Mesenteric fat pad (tissue), 1 donor: Measurements from ENCODE around the gene CACNA2D4. TPM values are rescaled to one million over a fixed set of nuclear protein-coding genes. Genes with fewer than 3 reads are reported as not detected.

ENCODE experiments used
- DNase-seq: peaks from one replicate; pipeline ENCODE4 v3.0.0-alpha.2; 2020; ENCODE audit warnings: low spot score
- total RNA-seq: library from RNA; stranded (reverse); fragmentation: NEBNext Ultra II Directional; extraction: Animal tissue kit (Norgen Biotek cat#: 25700); gene quantifications from one replicate; pipeline ENCODE4 v1.2.1, GENCODE V29; 2021
- donor health status: DM: yes; HTN: yes; CAD: no.

CACNA2D4 gene
- total RNA-seq, 1 donor from 2014 or later: 8.8 TPM

- no peak for DNase-seq
Measured at GRCh38 chr12:1873531-1874510, 44.6 kb downstream of the CACNA2D4 start.

- no peak for DNase-seq
Measured at GRCh38 chr12:1872448-1872847, 46.0 kb downstream of the CACNA2D4 start.

- no peak for DNase-seq
Measured at GRCh38 chr12:1872001-1872400, 46.5 kb downstream of the CACNA2D4 start.

- no peak for DNase-seq
Measured at GRCh38 chr12:1870998-1871917, 47.2 kb downstream of the CACNA2D4 start.

- DNase-seq: no peak
Measured at GRCh38 chr12:1870086-1870485, 48.4 kb downstream of the CACNA2D4 start.

- DNase-seq: no peak
Measured at GRCh38 chr12:1869145-1869544, 49.3 kb downstream of the CACNA2D4 start.

GRCh38 chr12:1865284-1865866 lies 53.1 kb downstream of the CACNA2D4 start:
- no peak for DNase-seq

GRCh38 chr12:1864867-1865266 lies 53.6 kb downstream of the CACNA2D4 start:
- no peak for DNase-seq

- no peak for DNase-seq
Measured at GRCh38 chr12:1864456-1864855, 54.0 kb downstream of the CACNA2D4 start.

- peak; percentile 71 for DNase-seq
Measured at GRCh38 chr12:1863823-1864222, 54.6 kb downstream of the CACNA2D4 start.

GRCh38 chr12:1862973-1863372 lies 55.5 kb downstream of the CACNA2D4 start:
- no peak for DNase-seq

GRCh38 chr12:1859643-1860042 lies 58.8 kb downstream of the CACNA2D4 start:
- peak; percentile 49 for DNase-seq

- DNase-seq: peak; percentile 76
Measured at GRCh38 chr12:1858456-1858855, 60.0 kb downstream of the CACNA2D4 start.

- DNase-seq: peak; percentile 64
Measured at GRCh38 chr12:1857821-1858220, 60.6 kb downstream of the CACNA2D4 start.

GRCh38 chr12:1857086-1857485 lies 61.4 kb downstream of the CACNA2D4 start:
- DNase-seq: peak; percentile 43

GRCh38 chr12:1855241-1855640 lies 63.2 kb downstream of the CACNA2D4 start:
- peak; percentile 47 for DNase-seq

- DNase-seq: peak; percentile 78
Measured at GRCh38 chr12:1853716-1854115, 64.7 kb downstream of the CACNA2D4 start.

GRCh38 chr12:1852076-1852475 lies 66.4 kb downstream of the CACNA2D4 start:
- DNase-seq: no peak

- no peak for DNase-seq
Measured at GRCh38 chr12:1851151-1851701, 67.2 kb downstream of the CACNA2D4 start.

- peak; percentile 43 for DNase-seq
Measured at GRCh38 chr12:1848745-1849144, 69.7 kb downstream of the CACNA2D4 start.

GRCh38 chr12:1848146-1848545 lies 70.3 kb downstream of the CACNA2D4 start:
- DNase-seq: peak; percentile 49
